Testis (tissue), 2 donors: ENCODE data around the gene ICE2.

Source experiments
- CTCF ChIP-seq, 3 experiments: fragments of 450-650 bp in 2 of 3; fragments of 200-600 bp in 1 of 3; sonication (generic) in 1 of 3; IDR thresholded peaks; one replicate each; pipeline ENCODE4 v1.5.1; 2016 to 2019; ENCODE audit warnings: antibody characterized with exemption in 3 of 3, mild to moderate bottlenecking in 2 of 3, moderate library complexity in 1 of 3
- POLR2A ChIP-seq: fragments of 450-650 bp; IDR thresholded peaks from one replicate; pipeline ENCODE4 v1.6.1; 2017; ENCODE audit warnings: antibody characterized with exemption, mild to moderate bottlenecking, moderate library complexity

GRCh38 chr15:60528530-60528929 lies 49.6 kb upstream of the ICE2 start:
- TF ChIP-seq CTCF (IDR thresholded peaks at IDR 0.05): no peak
- TF ChIP-seq POLR2A: no peak
